K562 (cell line): ENCODE measurements around the gene ZNF775. TPM values are rescaled to one million over a fixed set of nuclear protein-coding genes. Genes with fewer than 3 reads are reported as not detected.

Experiments
- ATF3 ChIP-seq, 2 experiments: fragments of 450-650 bp in 1 of 2; sonication (generic) in 1 of 2; formaldehyde crosslinking in 1 of 2; IDR thresholded peaks in 1 of 2; conservative IDR thresholded peaks in 1 of 2; 2 replicates each; pipeline versions ENCODE4 v1.6.1 to v1.8.1; 2016 to 2023; ENCODE audit warnings: mild to moderate bottlenecking in 2 of 2, moderate library complexity in 2 of 2, inconsistent platforms in 1 of 2, missing genetic modification reagents in 1 of 2
- BHLHE40 ChIP-seq: IDR thresholded peaks from 2 replicates; pipeline ENCODE4 v1.6.1; 2011; ENCODE audit warnings: low read length, improper control_type of control experiment
- EHMT2 ChIP-seq: fragments of 450-650 bp; IDR thresholded peaks from 2 replicates; pipeline ENCODE4 v1.6.1; 2018; ENCODE audit warnings: antibody characterized with exemption
- GATA2 ChIP-seq: sonication (generic); formaldehyde crosslinking; IDR thresholded peaks from 2 replicates; pipeline ENCODE4 v1.4.0; 2020; ENCODE audit warnings: mild to moderate bottlenecking, missing genetic modification reagents
- HDAC8 ChIP-seq: fragments of 450-650 bp; IDR thresholded peaks from 2 replicates; pipeline ENCODE4 v1.6.1; 2016; ENCODE audit warnings: mild to moderate bottlenecking, missing genetic modification characterization, moderate library complexity, missing compliant biosample characterization
- HLTF ChIP-seq: fragments of 450-650 bp; IDR thresholded peaks from 2 replicates; pipeline ENCODE4 v1.6.1; 2016
- IFI16 ChIP-seq: fragments of 250-450 bp; sonication (Bioruptor Pico); IDR thresholded peaks from 2 replicates; pipeline ENCODE4 v2.1.2; 2022; ENCODE audit warnings: mild to moderate bottlenecking, inconsistent platforms
- JUND ChIP-seq, 2 experiments: IDR thresholded peaks; 2 replicates in 1 of 2; 3 replicates in 1 of 2; pipeline ENCODE4 v1.6.1; 2011; ENCODE audit warnings: borderline replicate concordance in 2 of 2, low read depth in 2 of 2, low read length in 2 of 2, improper control_type of control experiment in 1 of 2, missing biosample characterization in 1 of 2, missing genetic modification characterization in 1 of 2, missing genetic modification reagents in 1 of 2
- MAX ChIP-seq: sonication (generic); formaldehyde crosslinking; IDR thresholded peaks from 2 replicates; pipeline ENCODE4 v1.9.0; 2022; ENCODE audit warnings: mild to moderate bottlenecking, missing genetic modification reagents
- MEIS2 ChIP-seq: fragments of 450-650 bp; IDR thresholded peaks from 2 replicates; pipeline ENCODE4 v1.6.1; 2014; ENCODE audit warnings: mild to moderate bottlenecking; ENCODE audit not compliant: partially characterized antibody
- PCBP1 ChIP-seq: fragments of 200-400 bp; formaldehyde crosslinking; IDR thresholded peaks from 2 replicates; pipeline ENCODE4 v1.6.1; 2018; ENCODE audit warnings: mild to moderate bottlenecking, low read depth, low read length; ENCODE audit not compliant: poor library complexity, severe bottlenecking
- STAG1 ChIP-seq: sonication (generic); formaldehyde crosslinking; IDR thresholded peaks from 2 replicates; pipeline ENCODE4 v1.5.0; 2020; ENCODE audit warnings: missing genetic modification reagents, borderline replicate concordance
- ZBTB7A ChIP-seq: IDR thresholded peaks from 2 replicates; pipeline ENCODE4 v1.6.1; 2011; ENCODE audit warnings: low read depth, mild to moderate bottlenecking, low read length, moderate library complexity, borderline replicate concordance; ENCODE audit not compliant: control insufficient read depth
- ZFPM2 ChIP-seq: fragments of 250-450 bp; sonication (Bioruptor Pico); IDR thresholded peaks from 2 replicates; pipeline ENCODE4 v1.5.1; 2022; ENCODE audit warnings: mild to moderate bottlenecking
- ZNF175 ChIP-seq: fragments of 200-800 bp; sonication (Bioruptor generic); IDR thresholded peaks from 2 replicates; pipeline ENCODE4 v1.6.1; 2016; ENCODE audit warnings: low read depth, mild to moderate bottlenecking, missing genetic modification characterization, missing compliant biosample characterization
- ZNF639 ChIP-seq, 2 experiments: fragments of 200-800 bp in 1 of 2; sonication (Bioruptor generic) in 1 of 2; sonication (generic) in 1 of 2; formaldehyde crosslinking in 1 of 2; IDR thresholded peaks in 1 of 2; conservative IDR thresholded peaks in 1 of 2; 2 replicates each; pipeline versions ENCODE4 v1.5.0 to v1.6.1; 2016 to 2020; ENCODE audit warnings: missing compliant biosample characterization in 1 of 2, missing genetic modification characterization in 1 of 2, missing genetic modification reagents in 1 of 2
- ZNF766 ChIP-seq: fragments of 200-800 bp; sonication (Bioruptor generic); conservative IDR thresholded peaks from 2 replicates; pipeline ENCODE4 v1.6.1; 2016; ENCODE audit warnings: missing genetic modification characterization, missing compliant biosample characterization
- polyA plus RNA-seq, 8 experiments: library from polyadenylated mRNA; depleted of rRNA in 4 of 8; stranded (reverse) in 5 of 8; unstranded in 3 of 8; fragments of >200 nt; fragmentation: Nextera tagmentation in 2 of 8; fragmentation: Illumina TruSeq in 1 of 8; extraction: Ambion mirVana in 2 of 8; extraction: Trizol in 1 of 8; gene quantifications; 2 replicates each; pipeline versions ENCODE4 v1.2.1 to v1.2.3, GENCODE V29; 2011 to 2014; ENCODE audit warnings: inconsistent platforms in 1 of 8, missing spikeins in 1 of 8
- total RNA-seq, 7 experiments: library from RNA; depleted of rRNA in 6 of 7; stranded (reverse); fragments of >200 nt in 6 of 7; fragmentation: Illumina TruSeq in 2 of 7; extraction: Trizol in 2 of 7; gene quantifications; 2 replicates each; pipeline versions ENCODE4 v1.2.1 to v1.2.3, GENCODE V29; 2011 to 2021; ENCODE audit warnings: low replicate concordance in 1 of 7
- TF ChIP-seq, protein P1 (sequence below): sonication (generic); formaldehyde crosslinking; IDR thresholded peaks from 2 replicates; pipeline ENCODE4 v1.8.0; 2022; ENCODE audit warnings: mild to moderate bottlenecking, missing genetic modification reagents

Gene ZNF775
- total and polyA plus RNA-seq, 9 of the 15 experiments (the other 6 are each of a cell fraction or from before 2014, with no cell fraction given), result 0.04 to 18.7 (median 4.9) TPM

DNA sequence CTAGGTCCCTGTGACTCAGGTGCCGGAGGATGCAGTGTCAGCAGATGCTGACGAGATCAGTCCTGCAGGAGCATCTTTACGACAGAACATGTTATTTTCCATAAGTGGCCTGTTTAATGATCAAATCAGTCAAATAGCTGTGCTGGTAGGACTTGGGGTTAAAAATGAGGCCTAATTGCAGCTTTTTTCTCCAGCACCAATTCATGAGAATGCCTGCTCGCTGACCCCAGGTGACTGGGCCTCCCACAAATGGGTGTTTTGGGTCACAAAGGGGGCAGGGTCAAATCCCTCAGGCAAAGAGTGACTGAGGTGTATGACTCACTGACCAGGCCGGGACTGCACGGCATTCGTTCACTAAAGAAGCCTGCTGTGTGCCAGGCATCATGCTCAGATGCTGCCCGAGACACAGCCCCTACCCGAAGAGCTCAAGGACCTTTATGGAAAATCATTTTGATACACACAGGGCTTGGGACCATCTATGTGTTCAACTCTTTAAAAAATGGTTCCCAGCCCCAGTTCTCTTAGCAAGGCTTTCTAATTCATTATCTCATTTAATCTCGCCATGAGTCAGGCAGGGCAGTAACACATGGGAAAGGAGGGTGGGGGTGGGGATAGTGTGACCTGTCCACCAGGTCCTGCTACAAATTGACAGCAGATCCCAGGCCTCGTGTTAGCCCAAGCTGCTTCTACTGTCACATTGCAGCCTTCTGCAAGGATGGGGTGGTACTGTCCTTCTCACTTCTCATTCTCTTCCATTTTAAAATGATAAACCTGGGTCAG lies 21.1 kb downstream of the ZNF775 start (continued):
- 0 out of 2 replicates have a peak, but pooled peaks have one; percentile 62 for TF ChIP-seq ZBTB7A
- no peak for TF ChIP-seq PCBP1
- peak; percentile 91 for TF ChIP-seq MAX (CRISPR knock-in tag)
- no peak; the same call in 1 of the 2 replicates for TF ChIP-seq HDAC8 (tag)
- no peak for TF ChIP-seq IFI16 (CRISPR knock-in tag)
- TF ChIP-seq ZFPM2 (CRISPR knock-in tag), result no peak; the same call in 1 of the 2 replicates
- TF ChIP-seq EHMT2, result 0 out of 2 replicates have a peak, but pooled peaks have one; percentile 15
- TF ChIP-seq HLTF, result no peak
- TF ChIP-seq ZNF639 (CRISPR knock-in tag; conservative IDR thresholded peaks at IDR 0.05 in 1 of 2, IDR thresholded peaks at IDR 0.05 in 1 of 2), result peak in 1 of 2 experiments; percentile 79; a peak in 1 of 4 replicates
- no peak; the same call in 1 of the 2 replicates for TF ChIP-seq BHLHE40
- TF ChIP-seq, protein P1, sequence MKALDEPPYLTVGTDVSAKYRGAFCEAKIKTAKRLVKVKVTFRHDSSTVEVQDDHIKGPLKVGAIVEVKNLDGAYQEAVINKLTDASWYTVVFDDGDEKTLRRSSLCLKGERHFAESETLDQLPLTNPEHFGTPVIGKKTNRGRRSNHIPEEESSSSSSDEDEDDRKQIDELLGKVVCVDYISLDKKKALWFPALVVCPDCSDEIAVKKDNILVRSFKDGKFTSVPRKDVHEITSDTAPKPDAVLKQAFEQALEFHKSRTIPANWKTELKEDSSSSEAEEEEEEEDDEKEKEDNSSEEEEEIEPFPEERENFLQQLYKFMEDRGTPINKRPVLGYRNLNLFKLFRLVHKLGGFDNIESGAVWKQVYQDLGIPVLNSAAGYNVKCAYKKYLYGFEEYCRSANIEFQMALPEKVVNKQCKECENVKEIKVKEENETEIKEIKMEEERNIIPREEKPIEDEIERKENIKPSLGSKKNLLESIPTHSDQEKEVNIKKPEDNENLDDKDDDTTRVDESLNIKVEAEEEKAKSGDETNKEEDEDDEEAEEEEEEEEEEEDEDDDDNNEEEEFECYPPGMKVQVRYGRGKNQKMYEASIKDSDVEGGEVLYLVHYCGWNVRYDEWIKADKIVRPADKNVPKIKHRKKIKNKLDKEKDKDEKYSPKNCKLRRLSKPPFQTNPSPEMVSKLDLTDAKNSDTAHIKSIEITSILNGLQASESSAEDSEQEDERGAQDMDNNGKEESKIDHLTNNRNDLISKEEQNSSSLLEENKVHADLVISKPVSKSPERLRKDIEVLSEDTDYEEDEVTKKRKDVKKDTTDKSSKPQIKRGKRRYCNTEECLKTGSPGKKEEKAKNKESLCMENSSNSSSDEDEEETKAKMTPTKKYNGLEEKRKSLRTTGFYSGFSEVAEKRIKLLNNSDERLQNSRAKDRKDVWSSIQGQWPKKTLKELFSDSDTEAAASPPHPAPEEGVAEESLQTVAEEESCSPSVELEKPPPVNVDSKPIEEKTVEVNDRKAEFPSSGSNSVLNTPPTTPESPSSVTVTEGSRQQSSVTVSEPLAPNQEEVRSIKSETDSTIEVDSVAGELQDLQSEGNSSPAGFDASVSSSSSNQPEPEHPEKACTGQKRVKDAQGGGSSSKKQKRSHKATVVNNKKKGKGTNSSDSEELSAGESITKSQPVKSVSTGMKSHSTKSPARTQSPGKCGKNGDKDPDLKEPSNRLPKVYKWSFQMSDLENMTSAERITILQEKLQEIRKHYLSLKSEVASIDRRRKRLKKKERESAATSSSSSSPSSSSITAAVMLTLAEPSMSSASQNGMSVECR (CRISPR knock-in tag), result no peak
- TF ChIP-seq JUND (IDR thresholded peaks at IDR 0.05; ENCODE audit: borderline replicate concordance, low read depth, low read length), result peak; percentile 85
- peak; percentile 96; the same call in 2 of the 3 replicates for TF ChIP-seq JUND (tag; IDR thresholded peaks at IDR 0.05; ENCODE audit: borderline replicate concordance, low read depth, low read length)
- peak; percentile 73 for TF ChIP-seq GATA2
- 0 out of 2 replicates have a peak, but pooled peaks have one; percentile 29 for TF ChIP-seq ZNF175 (CRISPR knock-in tag)
- no peak for TF ChIP-seq ZNF766
- TF ChIP-seq STAG1 (CRISPR knock-in tag), result no peak
- peak; percentile 24 for TF ChIP-seq MEIS2
- TF ChIP-seq ATF3 (IDR thresholded peaks at IDR 0.05), result peak; percentile 97
- no peak; the same call in none of the 2 replicates for TF ChIP-seq ATF3 (CRISPR knock-in tag; conservative IDR thresholded peaks at IDR 0.05)
